ENCODE measurements around the gene FHOD1. TPM values are rescaled to one million over a fixed set of nuclear protein-coding genes. Genes with fewer than 3 reads are reported as not detected.

The FHOD1 gene
- total RNA-seq, 1 donor from 2014 or later: 2.6 TPM

DNA sequence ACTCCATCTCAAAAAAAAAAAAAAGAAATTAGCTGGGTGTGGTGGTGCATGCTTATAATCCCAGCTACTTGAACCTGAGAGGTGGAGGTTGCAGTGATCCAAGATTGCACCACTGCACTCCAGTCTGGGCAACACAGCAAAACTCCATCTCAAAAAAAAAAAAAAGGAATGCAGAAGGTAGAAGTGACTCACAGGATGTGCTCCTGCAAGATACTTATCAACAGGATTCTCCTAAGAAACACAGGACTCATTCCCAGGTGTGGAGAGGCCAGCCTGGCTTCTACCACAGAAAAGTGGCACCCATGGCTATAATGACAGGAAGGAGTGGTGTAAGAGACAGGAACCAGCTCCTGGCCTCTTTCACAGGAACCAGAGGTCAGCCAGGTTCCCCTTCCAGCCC, 34.5 kb downstream of the FHOD1 start:
- Histone ChIP-seq H3K4me3 (ENCODE audit: low read depth, low read length) (no peak overlapping the region), H3K36me3 (ENCODE audit: control insufficient read depth, insufficient read depth, low read length) (no peaks in the 10 kb centered on the region), H3K27me3 (ENCODE audit: control insufficient read depth, insufficient read depth, low read length) (no peaks in the 10 kb centered on the region)
- TF ChIP-seq CTCF (IDR thresholded peaks at IDR 0.05; ENCODE audit: insufficient read depth, low read length, severe bottlenecking): no peak
- DNase-seq (ENCODE audit: low read depth): peak; percentile 88
- peak; percentile 66 for FAIRE-seq

GRCh38 chr16:67211674-67212073, 35.6 kb downstream of the FHOD1 start:
- TF ChIP-seq CTCF (IDR thresholded peaks at IDR 0.05; ENCODE audit: insufficient read depth, low read length, severe bottlenecking): no peak
- no peak for DNase-seq (ENCODE audit: low read depth)
- peak; percentile 96 for FAIRE-seq

GRCh38 chr16:67210069-67210937, 37.0 kb downstream of the FHOD1 start:
- no peak for FAIRE-seq
- no peaks in the 10 kb centered on the region for H3K27me3 ChIP-seq (ENCODE audit: control insufficient read depth, insufficient read depth, low read length)
- TF ChIP-seq CTCF (IDR thresholded peaks at IDR 0.05; ENCODE audit: insufficient read depth, low read length, severe bottlenecking): no peak
- no peak overlapping the region for H3K4me3 ChIP-seq (ENCODE audit: low read depth, low read length)
- DNase-seq (ENCODE audit: low read depth): no peak
- H3K36me3 ChIP-seq (ENCODE audit: control insufficient read depth, insufficient read depth, low read length): no peaks in the 10 kb centered on the region

More at GRCh38 chr16:67211674-67212073, 35.6 kb downstream of the FHOD1 start:
- H3K4me3 ChIP-seq (ENCODE audit: low read depth, low read length): no peak overlapping the region
- H3K36me3 ChIP-seq (ENCODE audit: control insufficient read depth, insufficient read depth, low read length): no peaks in the 10 kb centered on the region
- H3K27me3 ChIP-seq (ENCODE audit: control insufficient read depth, insufficient read depth, low read length): no peaks in the 10 kb centered on the region

- FAIRE-seq: no peak
- no peak for DNase-seq (ENCODE audit: low read depth)
- Histone ChIP-seq H3K36me3 (ENCODE audit: control insufficient read depth, insufficient read depth, low read length) (no peaks in the 10 kb centered on the region), H3K4me3 (ENCODE audit: low read depth, low read length) (no peak overlapping the region), H3K27me3 (ENCODE audit: control insufficient read depth, insufficient read depth, low read length) (no peaks in the 10 kb centered on the region)
- no peak for TF ChIP-seq CTCF (IDR thresholded peaks at IDR 0.05; ENCODE audit: insufficient read depth, low read length, severe bottlenecking)
These were observed 37.7 kb downstream of the FHOD1 start for GRCh38 chr16:67209565-67209964.

DNA sequence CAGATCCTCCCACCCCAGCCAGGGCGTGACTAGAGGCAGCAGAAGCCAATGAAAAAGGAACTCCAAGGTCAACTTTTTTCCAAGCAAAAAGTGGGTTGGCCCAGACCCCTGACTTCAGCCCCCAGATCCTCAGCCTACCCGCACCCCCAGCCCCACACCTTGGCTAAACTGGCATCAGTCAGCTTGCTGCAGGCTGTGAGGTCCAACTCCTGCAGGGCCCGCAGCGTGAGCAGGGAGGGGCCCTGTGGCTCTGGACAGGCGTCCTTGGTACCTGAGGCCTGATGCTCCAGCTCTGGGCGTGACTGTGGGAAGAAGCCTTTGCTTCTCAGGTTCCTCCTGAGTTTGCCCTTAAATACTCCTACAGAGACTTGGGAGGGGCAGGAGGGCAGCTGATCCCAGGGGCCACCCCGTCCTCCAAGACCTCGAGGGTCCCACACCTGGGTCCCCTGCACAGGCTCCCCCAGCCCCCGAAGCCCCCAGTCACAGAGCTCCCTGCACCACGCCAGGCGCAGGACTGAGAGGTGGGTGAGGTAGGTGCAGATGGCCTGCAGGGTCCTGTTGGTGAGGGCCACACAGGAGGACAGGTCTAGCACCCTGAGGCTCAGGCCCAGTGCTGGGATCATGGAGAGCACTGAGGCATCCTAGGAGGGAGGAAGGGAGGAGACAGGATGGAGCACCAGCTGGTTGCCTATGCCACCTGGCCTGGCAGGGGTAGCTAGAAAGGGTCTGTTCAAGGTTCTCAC, 39.0 kb downstream of the FHOD1 start:
- Histone ChIP-seq H3K4me3 (ENCODE audit: low read depth, low read length) (no peak overlapping the region), H3K27me3 (ENCODE audit: control insufficient read depth, insufficient read depth, low read length) (no peaks in the 10 kb centered on the region), H3K36me3 (ENCODE audit: control insufficient read depth, insufficient read depth, low read length) (peaks cover 8% of the 10 kb centered on the region)
- DNase-seq (ENCODE audit: low read depth): no peak
- no peak for FAIRE-seq
- no peak for TF ChIP-seq CTCF (IDR thresholded peaks at IDR 0.05; ENCODE audit: insufficient read depth, low read length, severe bottlenecking)
